AG04449 (cell line): ENCODE results near the gene MGA.

Source experiments
- CTCF ChIA-PET: fragments of 350-600 bp; formaldehyde crosslinking; extraction: SDS; loops from one replicate; lab custom pipeline; 2021; ENCODE audit warnings: antibody characterized with exemption; lab: Yijun Ruan, JAX
- POLR2A ChIA-PET: fragments of 400-600, 350-600 bp; formaldehyde crosslinking; extraction: SDS; loops from one replicate; lab custom pipeline; 2020; ENCODE audit warnings: antibody characterized with exemption, inconsistent platforms; lab: Yijun Ruan, JAX
- DNase-seq: peaks from one replicate; pipeline ENCODE4 v3.0.0-alpha.2; 2010; ENCODE audit warnings: low read depth, low spot score
- H3K4me3 ChIP-seq: 2 replicates; pipeline ENCODE4 v1.5.1; 2011; ENCODE audit warnings: low read depth, mild to moderate bottlenecking, control low read depth, low read length
- TF ChIP-seq, protein P1 (sequence below): IDR thresholded peaks from one replicate; pipeline ENCODE4 v1.5.1; 2011; ENCODE audit warnings: mild to moderate bottlenecking, moderate library complexity, low read length, control low read depth, inconsistent platforms; ENCODE audit not compliant: insufficient read depth; ENCODE audit errors: missing control alignments

MGA gene

DNA sequence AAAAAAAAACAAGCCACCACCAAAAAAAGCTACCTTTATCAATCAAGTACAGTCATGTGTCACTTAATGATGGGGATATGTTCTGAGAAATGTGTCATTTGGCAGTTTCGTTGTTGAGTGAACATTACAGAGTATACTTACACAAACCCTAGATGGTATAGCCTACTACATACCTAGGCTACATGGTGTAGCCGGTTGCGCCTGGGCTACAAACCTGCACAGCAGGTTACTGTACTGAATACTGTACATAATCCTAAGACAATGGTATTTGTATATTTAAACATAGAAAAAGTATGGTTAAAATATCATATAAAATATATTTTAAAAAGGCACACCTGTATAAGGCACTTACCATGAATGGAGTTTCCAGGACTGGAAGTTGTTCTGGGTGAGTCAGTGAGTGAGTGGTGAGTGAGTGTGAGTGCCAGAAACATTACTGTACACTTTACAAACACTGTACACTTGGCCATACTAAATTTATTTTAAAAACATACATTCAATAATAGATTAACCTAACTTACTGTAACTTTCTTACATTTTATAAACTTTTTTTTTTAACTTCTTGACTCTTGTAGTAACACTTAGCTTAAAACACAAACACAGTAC is 141.7 kb downstream of the MGA start:
- H3K4me3 ChIP-seq, result no peak overlapping the region
- CTCF ChIA-PET, result interaction anchor here (0.6 to 17.2 kb wide), 5 partner anchors 9 to 302 kb away, joined by 3 to 756 read pairs (median 3); partner anchors contain the start of gene MAPKBP1
- POLR2A ChIA-PET, result no interaction called here
- DNase-seq, result no peak
- TF ChIP-seq, protein P1, sequence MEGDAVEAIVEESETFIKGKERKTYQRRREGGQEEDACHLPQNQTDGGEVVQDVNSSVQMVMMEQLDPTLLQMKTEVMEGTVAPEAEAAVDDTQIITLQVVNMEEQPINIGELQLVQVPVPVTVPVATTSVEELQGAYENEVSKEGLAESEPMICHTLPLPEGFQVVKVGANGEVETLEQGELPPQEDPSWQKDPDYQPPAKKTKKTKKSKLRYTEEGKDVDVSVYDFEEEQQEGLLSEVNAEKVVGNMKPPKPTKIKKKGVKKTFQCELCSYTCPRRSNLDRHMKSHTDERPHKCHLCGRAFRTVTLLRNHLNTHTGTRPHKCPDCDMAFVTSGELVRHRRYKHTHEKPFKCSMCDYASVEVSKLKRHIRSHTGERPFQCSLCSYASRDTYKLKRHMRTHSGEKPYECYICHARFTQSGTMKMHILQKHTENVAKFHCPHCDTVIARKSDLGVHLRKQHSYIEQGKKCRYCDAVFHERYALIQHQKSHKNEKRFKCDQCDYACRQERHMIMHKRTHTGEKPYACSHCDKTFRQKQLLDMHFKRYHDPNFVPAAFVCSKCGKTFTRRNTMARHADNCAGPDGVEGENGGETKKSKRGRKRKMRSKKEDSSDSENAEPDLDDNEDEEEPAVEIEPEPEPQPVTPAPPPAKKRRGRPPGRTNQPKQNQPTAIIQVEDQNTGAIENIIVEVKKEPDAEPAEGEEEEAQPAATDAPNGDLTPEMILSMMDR, result no peak

DNA sequence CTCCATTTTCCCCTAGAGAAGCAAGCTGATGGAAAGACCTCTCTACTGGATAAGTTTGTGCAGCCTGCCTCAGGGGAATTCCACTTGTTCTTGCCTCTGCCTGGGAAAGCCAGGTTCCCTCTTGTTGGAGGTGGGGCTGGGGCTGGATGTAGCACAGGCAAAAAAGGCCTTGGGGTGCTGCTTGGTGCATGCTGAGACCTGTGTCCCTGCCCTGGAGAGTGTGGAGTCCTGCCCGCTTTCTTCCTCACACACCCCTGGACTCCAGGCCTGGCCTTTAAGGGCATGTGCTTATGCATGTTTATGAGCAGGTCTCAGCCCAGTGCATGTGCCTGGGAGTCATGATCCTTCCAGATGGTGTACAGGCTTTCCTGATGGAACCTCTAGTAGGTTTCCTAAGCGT is 144.2 kb downstream of the MGA start:
- CTCF ChIA-PET, result interaction anchor here (0.6 to 17.2 kb wide), 5 partner anchors 12 to 338 kb away, joined by 3 to 756 read pairs (median 3); partner anchors contain the start of gene MAPKBP1
- TF ChIP-seq, protein P1, result no peak
- POLR2A ChIA-PET, result no interaction called here

DNA sequence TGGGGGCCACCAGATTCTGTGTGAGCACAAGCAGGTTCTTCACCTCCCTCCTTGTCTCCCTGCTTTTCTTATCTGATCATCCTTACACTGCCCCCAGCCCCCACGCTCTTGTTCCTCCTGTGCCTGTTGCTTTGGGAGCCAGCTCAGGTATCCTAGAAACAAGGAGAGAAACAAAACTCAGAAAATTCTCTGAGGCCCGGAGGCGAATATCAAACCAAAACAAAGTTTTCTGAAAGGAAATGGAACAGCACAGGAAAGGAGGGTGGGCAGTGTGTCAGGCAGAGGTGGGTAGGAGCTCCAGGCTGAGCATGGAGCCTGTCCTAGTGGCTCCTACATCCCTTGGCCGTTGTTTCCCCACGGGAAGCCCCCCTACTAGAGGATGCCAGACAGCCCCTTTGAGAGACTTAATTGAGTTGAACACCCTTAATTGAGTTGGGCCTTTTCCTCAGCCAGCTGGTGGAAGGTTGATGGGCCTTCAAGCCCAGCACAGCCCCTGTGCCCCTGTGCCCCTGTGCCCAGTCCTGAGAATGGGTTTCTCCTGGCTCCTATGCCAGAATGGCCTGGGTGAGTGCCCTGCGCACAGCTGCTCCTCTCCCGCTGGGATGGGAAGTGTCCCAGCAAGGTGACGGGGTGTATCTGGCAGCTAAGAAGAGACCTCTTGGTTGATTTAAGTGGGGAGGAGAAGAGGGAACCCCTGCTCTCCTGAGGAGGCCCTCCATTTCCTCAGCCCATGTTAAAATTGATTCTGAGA is 144.9 kb downstream of the MGA start:
- DNase-seq, result no peak
- TF ChIP-seq, protein P1, result no peak
- no peak overlapping the region for H3K4me3 ChIP-seq
- ChIA-PET POLR2A (no interaction called here), CTCF (interaction anchor here (0.8 to 17.2 kb wide), 4 partner anchors 13 to 339 kb away, joined by 3 to 756 read pairs (median 4); partner anchors contain the start of gene MAPKBP1)

More for the DNA sequence above, 144.2 kb downstream of the MGA start:
- no peak for DNase-seq
- no peak overlapping the region for H3K4me3 ChIP-seq

DNA sequence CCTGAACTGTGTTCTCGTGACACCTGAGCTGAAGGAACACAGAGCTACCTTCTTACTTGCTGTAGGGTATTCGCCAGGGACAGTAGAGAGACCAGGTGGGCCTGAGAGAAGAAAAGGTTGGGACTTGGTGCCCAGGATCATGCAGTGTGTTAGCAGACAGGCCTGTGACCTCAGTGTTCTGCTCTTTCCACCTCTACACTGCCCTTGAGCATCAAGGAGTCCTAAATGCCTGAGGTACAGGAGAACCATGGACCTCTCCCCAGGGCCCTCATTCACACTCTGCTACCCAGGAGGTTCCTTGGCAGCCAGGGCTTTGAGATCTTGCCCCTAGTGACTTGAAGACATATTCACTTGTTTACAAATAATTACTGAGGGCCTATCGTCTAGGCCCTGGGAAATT is 145.5 kb downstream of the MGA start:
- H3K4me3 ChIP-seq, result no peak overlapping the region
- ChIA-PET POLR2A (no interaction called here), CTCF (interaction anchor here (1.7 to 17.2 kb wide), 2 partner anchors 30 to 110 kb away, joined by 3 to 756 read pairs; partner anchors contain the start of gene MAPKBP1)
- DNase-seq, result no peak
- TF ChIP-seq, protein P1, result no peak

DNA sequence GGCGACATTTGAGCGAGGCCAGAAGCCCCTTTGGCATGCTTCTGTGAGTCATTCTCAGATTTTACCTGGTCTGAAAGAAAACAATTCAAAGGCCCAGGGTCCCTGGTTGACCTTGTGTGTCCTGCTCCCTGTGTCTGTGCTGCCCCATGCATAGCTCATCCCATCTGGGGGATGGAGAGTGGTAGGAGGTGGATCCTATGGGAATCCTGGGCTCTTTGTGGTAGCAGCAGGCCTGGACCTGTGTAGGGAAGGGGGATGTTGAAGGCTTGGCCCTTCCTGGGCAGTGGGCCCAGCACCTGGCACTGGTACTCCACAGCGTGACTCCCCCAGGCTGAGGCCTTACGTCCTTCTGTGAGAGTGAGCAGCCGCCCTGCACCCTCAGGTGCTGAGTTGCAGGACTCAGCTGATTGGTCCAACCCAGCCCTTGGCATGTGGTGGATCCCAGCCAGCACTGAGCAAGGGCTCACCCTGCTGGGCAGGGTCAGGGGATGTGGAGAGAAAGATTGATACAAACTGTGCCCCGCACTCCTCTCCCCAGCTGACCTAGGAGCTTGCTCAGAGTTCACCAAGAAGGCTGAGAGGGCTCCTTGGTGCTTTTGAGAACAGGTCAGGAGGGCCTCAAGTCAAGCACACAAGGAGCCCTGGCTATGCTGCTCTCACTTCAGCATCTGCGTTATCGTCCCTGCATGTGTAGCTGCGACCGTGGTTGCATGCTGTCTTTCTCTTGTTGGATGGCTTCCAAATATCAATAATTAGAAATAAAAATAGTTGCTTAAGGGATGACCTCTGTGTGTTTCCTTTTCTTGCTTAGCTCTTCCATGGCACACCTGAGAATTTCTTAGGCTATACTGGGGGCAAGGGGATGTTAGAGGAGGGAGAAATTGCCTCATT is 146.3 kb downstream of the MGA start:
- no peak for DNase-seq
- ChIA-PET POLR2A (no interaction called here), CTCF (interaction anchor here (1.0 to 17.2 kb wide), 4 partner anchors 9 to 340 kb away, joined by 4 to 756 read pairs (median 4); partner anchors contain the start of gene MAPKBP1)
- TF ChIP-seq, protein P1, result no peak
- H3K4me3 ChIP-seq, result no peak overlapping the region
